HG03439 (cell line): ENCODE data around the gene MAD1L1.
"Not testable (repeated sequence)": the region's sequence is repeated elsewhere in the genome, so short reads cannot be mapped to it uniquely, and the experiment has no call there.

Source experiments
- ATAC-seq: cut with Tn5 transposase; IDR thresholded peaks from one replicate; pipeline ENCODE4 v1.9.1; 2021; ENCODE audit warnings: mild to moderate bottlenecking, moderate library complexity; ENCODE audit not compliant: unreplicated experiment

MAD1L1 gene

GRCh38 chr7:2232766-2233520 lies at the start of gene MAD1L1:
MAD1L1 (minus strand) TSS chr7:2232945; CDS start chr7:2230133, 2,812 bp downstream.
- ATAC-seq, result peak; percentile 67

GRCh38 chr7:2282185-2282751 lies 49.5 kb upstream of the MAD1L1 start:
- no peak for ATAC-seq

- ATAC-seq, result no peak
Observed at GRCh38 chr7:2281541-2281940, 48.8 kb upstream of the MAD1L1 start.

- ATAC-seq, result no peak
Observed at GRCh38 chr7:2280424-2280823, 47.7 kb upstream of the MAD1L1 start.

GRCh38 chr7:2279896-2280295 lies 47.2 kb upstream of the MAD1L1 start:
- no peak for ATAC-seq

GRCh38 chr7:2278026-2278425 lies 45.3 kb upstream of the MAD1L1 start:
- no peak for ATAC-seq

- no peak for ATAC-seq
Observed at GRCh38 chr7:2276107-2276506, 43.4 kb upstream of the MAD1L1 start.

GRCh38 chr7:2275101-2275500 lies 42.4 kb upstream of the MAD1L1 start:
- ATAC-seq, result no peak

GRCh38 chr7:2274666-2275065 lies 41.9 kb upstream of the MAD1L1 start:
- no peak for ATAC-seq

- ATAC-seq, result no peak
Observed at GRCh38 chr7:2273866-2274265, 41.1 kb upstream of the MAD1L1 start.

- ATAC-seq, result no peak
Observed at GRCh38 chr7:2272031-2272430, 39.3 kb upstream of the MAD1L1 start.

- ATAC-seq, result no peak
Observed at GRCh38 chr7:2271273-2272026, 38.7 kb upstream of the MAD1L1 start.

GRCh38 chr7:2270495-2270894 lies 37.8 kb upstream of the MAD1L1 start:
- ATAC-seq, result no peak

GRCh38 chr7:2269991-2270460 lies 37.3 kb upstream of the MAD1L1 start:
- no peak for ATAC-seq

- not testable (repeated sequence) for ATAC-seq
Observed at GRCh38 chr7:2269089-2269990, 36.6 kb upstream of the MAD1L1 start.

- no peak for ATAC-seq
Observed at GRCh38 chr7:2266911-2267310, 34.2 kb upstream of the MAD1L1 start.

GRCh38 chr7:2264158-2264557 lies 31.4 kb upstream of the MAD1L1 start:
- no peak for ATAC-seq

GRCh38 chr7:2263176-2263575 lies 30.4 kb upstream of the MAD1L1 start:
- no peak for ATAC-seq

- ATAC-seq, result no peak
Observed at GRCh38 chr7:2261611-2262010, 28.9 kb upstream of the MAD1L1 start.

GRCh38 chr7:2260820-2261219 lies 28.1 kb upstream of the MAD1L1 start:
- ATAC-seq, result no peak

GRCh38 chr7:2259480-2259879 lies 26.7 kb upstream of the MAD1L1 start:
- no peak for ATAC-seq
